ENCODE measurements around the gene SLC37A4. TPM values are rescaled to one million over a fixed set of nuclear protein-coding genes. Genes with fewer than 3 reads are reported as not detected.

SLC37A4 gene
- total RNA-seq, 2 experiments from 2014 or later = 5.2 to 6.6 TPM

DNA sequence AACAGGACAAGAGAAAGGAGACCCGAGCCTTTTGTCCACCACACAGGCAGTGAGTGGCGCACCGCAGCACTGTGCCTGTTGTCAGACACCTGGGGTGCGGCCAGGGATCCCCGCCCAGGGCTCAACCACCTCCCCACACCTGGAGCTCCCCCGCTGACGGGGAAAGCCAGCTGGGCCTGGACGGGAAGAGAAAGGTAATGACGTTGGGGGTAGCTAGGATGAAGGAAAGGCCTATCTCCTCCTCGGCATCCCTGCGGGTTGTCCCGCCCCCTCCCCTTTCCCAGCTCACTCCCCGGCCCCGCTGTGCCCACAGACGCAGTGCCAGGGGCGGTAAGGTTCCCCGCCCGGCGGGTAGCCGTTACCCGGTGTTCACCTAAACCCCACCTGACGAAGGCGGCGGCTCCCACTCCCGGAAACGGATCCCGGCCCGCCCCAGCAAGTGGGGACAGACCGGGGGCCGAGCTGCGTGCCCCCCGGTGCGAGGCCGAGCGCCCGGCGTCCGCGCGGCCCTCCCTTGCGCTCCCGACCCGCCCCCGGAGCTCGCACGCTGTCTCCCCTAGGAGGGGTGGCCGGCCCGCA, 25.8 kb upstream of the SLC37A4 start:
- POLR2A ChIA-PET = interaction anchor here (0.6 to 3.5 kb wide), 21 partner anchors 9 to 265 kb away, joined by 3 to 38 read pairs (median 4); partner anchors contain the start of genes C2CD2L, CENATAC, DPAGT1 and HINFP
- ATAC-seq (ENCODE audit: poor library complexity) (peak; percentile 10), DNase-seq (peak in 12 of 14 experiments; percentile 12 to 82 (median 45))
- H3K4me1 Mint-ChIP-seq (ENCODE audit: low read depth) = peaks cover 36% of the 10 kb centered on the region
- peaks cover 39% of the 10 kb centered on the region for H3K4me1 ChIP-seq (ENCODE audit: insufficient read depth, low read length)
- peak overlapping the region; percentile 69 for H3K4me3 ChIP-seq (ENCODE audit: low read length)
- no peaks in the 10 kb centered on the region for H3K27me3 ChIP-seq (ENCODE audit: control insufficient read depth in 1 of 2, insufficient read depth in 2 of 2, low read length in 2 of 2)
- no peaks in the 10 kb centered on the region for H3K9me3 Mint-ChIP-seq
- H3K27me3 Mint-ChIP-seq = no peaks in the 10 kb centered on the region
- H3K4me3 Mint-ChIP-seq = peak overlapping the region; percentile 99
- H3K9me3 ChIP-seq (ENCODE audit: control insufficient read depth in 1 of 2, insufficient read depth in 1 of 2, low read length in 2 of 2) = no peaks in the 10 kb centered on the region
- H3K27ac Mint-ChIP-seq = peak overlapping the region; percentile 80
- CTCF ChIA-PET = interaction anchor here (0.7 to 2.9 kb wide), 9 partner anchors 9 to 150 kb away, joined by 3 to 22 read pairs (median 3); partner anchors contain the start of genes CBL, HINFP, SLC37A4 and TRAPPC4
- peaks cover 44% of the 10 kb centered on the region for H3K36me3 ChIP-seq (ENCODE audit: insufficient read depth, low read length)
- intact Hi-C loops (cut with DNase I, micrococcal nuclease) = loop anchor here (1.0 to 2.0 kb wide), 3 partner anchors 10 to 38 kb away; partner anchors contain the start of gene SLC37A4 (in 1 of the 2)
- H3K27ac ChIP-seq (ENCODE audit: low read depth in 1 of 2, low read length in 2 of 2) = peak overlapping the region; percentile 67 to 83
- TF ChIP-seq, protein P1, sequence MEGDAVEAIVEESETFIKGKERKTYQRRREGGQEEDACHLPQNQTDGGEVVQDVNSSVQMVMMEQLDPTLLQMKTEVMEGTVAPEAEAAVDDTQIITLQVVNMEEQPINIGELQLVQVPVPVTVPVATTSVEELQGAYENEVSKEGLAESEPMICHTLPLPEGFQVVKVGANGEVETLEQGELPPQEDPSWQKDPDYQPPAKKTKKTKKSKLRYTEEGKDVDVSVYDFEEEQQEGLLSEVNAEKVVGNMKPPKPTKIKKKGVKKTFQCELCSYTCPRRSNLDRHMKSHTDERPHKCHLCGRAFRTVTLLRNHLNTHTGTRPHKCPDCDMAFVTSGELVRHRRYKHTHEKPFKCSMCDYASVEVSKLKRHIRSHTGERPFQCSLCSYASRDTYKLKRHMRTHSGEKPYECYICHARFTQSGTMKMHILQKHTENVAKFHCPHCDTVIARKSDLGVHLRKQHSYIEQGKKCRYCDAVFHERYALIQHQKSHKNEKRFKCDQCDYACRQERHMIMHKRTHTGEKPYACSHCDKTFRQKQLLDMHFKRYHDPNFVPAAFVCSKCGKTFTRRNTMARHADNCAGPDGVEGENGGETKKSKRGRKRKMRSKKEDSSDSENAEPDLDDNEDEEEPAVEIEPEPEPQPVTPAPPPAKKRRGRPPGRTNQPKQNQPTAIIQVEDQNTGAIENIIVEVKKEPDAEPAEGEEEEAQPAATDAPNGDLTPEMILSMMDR (IDR thresholded peaks at IDR 0.05) = no peak
- peaks cover 63% of the 10 kb centered on the region for H3K36me3 Mint-ChIP-seq (ENCODE audit: low read depth)

DNA sequence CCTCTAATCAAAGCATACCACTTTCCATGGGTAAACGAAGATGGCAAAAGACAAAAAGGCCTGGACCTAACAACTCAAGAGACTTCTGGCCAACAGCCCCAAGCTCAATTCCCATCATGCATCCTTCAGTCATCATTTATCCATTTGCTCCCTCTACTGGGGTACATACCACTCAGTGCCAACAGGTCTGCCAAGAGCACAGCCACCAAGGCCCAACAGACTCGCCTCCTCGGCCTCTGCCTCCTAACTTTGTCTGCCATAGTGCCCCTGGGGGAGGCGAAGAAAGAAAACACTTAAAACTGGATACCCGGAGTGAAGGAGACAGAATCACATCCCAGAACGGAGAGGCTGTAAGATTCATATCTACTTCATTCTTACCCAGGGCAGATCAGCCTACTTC, 25.2 kb upstream of the SLC37A4 start:
- peak overlapping the region; percentile 80 for H3K27ac Mint-ChIP-seq
- peak overlapping the region; percentile 69 for H3K4me3 ChIP-seq (ENCODE audit: low read length)
- peak overlapping the region; percentile 67 to 83 for H3K27ac ChIP-seq (ENCODE audit: low read depth in 1 of 2, low read length in 2 of 2)
- H3K27me3 Mint-ChIP-seq = no peaks in the 10 kb centered on the region
- TF ChIP-seq, protein P1 (IDR thresholded peaks at IDR 0.05) = no peak
- H3K4me1 ChIP-seq (ENCODE audit: insufficient read depth, low read length) = peaks cover 42% of the 10 kb centered on the region
- DNase-seq (peak in 4 of 14 experiments; percentile 4 to 45 (median 26)), ATAC-seq (ENCODE audit: poor library complexity) (no peak)
- intact Hi-C loops (cut with DNase I, micrococcal nuclease) = loop anchor here (1.0 to 2.0 kb wide), 3 partner anchors 10 to 39 kb away; partner anchors contain the start of gene SLC37A4 (in 1 of the 2)
- H3K9me3 ChIP-seq (ENCODE audit: control insufficient read depth in 1 of 2, insufficient read depth in 1 of 2, low read length in 2 of 2) = no peaks in the 10 kb centered on the region
- CTCF ChIA-PET = interaction anchor here (1.1 to 2.9 kb wide), 6 partner anchors 9 to 43 kb away, joined by 3 to 22 read pairs (median 4); partner anchors contain the start of genes SLC37A4, TRAPPC4 and VPS11
- H3K9me3 Mint-ChIP-seq = no peaks in the 10 kb centered on the region
- H3K27me3 ChIP-seq (ENCODE audit: control insufficient read depth in 1 of 2, insufficient read depth in 2 of 2, low read length in 2 of 2) = no peaks in the 10 kb centered on the region
- H3K36me3 ChIP-seq (ENCODE audit: insufficient read depth, low read length) = peaks cover 50% of the 10 kb centered on the region
- peaks cover 36% of the 10 kb centered on the region for H3K4me1 Mint-ChIP-seq (ENCODE audit: low read depth)
- POLR2A ChIA-PET = interaction anchor here (0.8 to 3.5 kb wide), 15 partner anchors 9 to 264 kb away, joined by 3 to 38 read pairs (median 4); partner anchors contain the start of genes C2CD2L, CENATAC, DPAGT1 and HINFP
- peaks cover 69% of the 10 kb centered on the region for H3K36me3 Mint-ChIP-seq (ENCODE audit: low read depth)
- H3K4me3 Mint-ChIP-seq = peak overlapping the region; percentile 99

- Histone ChIP-seq H3K9me3 (ENCODE audit: control insufficient read depth in 1 of 2, insufficient read depth in 1 of 2, low read length in 2 of 2) (no peaks in the 10 kb centered on the region), H3K27me3 (ENCODE audit: control insufficient read depth in 1 of 2, insufficient read depth in 2 of 2, low read length in 2 of 2) (no peaks in the 10 kb centered on the region), H3K4me3 (ENCODE audit: low read length) (no peak overlapping the region), H3K4me1 (ENCODE audit: insufficient read depth, low read length) (peaks cover 43% of the 10 kb centered on the region), H3K36me3 (ENCODE audit: insufficient read depth, low read length) (peaks cover 62% of the 10 kb centered on the region), H3K27ac (ENCODE audit: low read depth in 1 of 2, low read length in 2 of 2) (no peak overlapping the region)
- ChIA-PET CTCF (no interaction called here), POLR2A (no interaction called here)
- intact Hi-C loops (cut with DNase I, micrococcal nuclease) = loop anchor here in 1 of 2 experiments (5.0 kb wide), 1 partner anchor 187 kb away; no protein-coding TSS in a partner anchor
- peak overlapping the region; percentile 65 for H3K4me3 Mint-ChIP-seq
- ATAC-seq (ENCODE audit: poor library complexity) = no peak
- peaks cover 40% of the 10 kb centered on the region for H3K4me1 Mint-ChIP-seq (ENCODE audit: low read depth)
- TF ChIP-seq, protein P1 (IDR thresholded peaks at IDR 0.05) = no peak
- peaks cover 84% of the 10 kb centered on the region for H3K36me3 Mint-ChIP-seq (ENCODE audit: low read depth)
- no peaks in the 10 kb centered on the region for H3K27me3 Mint-ChIP-seq
- no peaks in the 10 kb centered on the region for H3K9me3 Mint-ChIP-seq
- H3K27ac Mint-ChIP-seq = no peak overlapping the region
- DNase-seq = no peak
These were observed 23.7 kb upstream of the SLC37A4 start for GRCh38 chr11:119054418-119054817.
